ENCODE results near the gene WFIKKN1.

WFIKKN1 gene

GRCh38 chr16:659618-660017 lies 28.8 kb downstream of the WFIKKN1 start:
- no peak for DNase-seq

GRCh38 chr16:660132-660458 lies 29.3 kb downstream of the WFIKKN1 start:
- DNase-seq = no peak

- peak; percentile 86 for DNase-seq
These were observed 29.8 kb downstream of the WFIKKN1 start for GRCh38 chr16:660459-661183.

- no peak for DNase-seq
These were observed 30.5 kb downstream of the WFIKKN1 start for GRCh38 chr16:661184-661821.

- DNase-seq = no peak
These were observed 31.3 kb downstream of the WFIKKN1 start for GRCh38 chr16:662095-662494.

GRCh38 chr16:662597-662996 lies 31.8 kb downstream of the WFIKKN1 start:
- DNase-seq = no peak

GRCh38 chr16:666572-666971 lies 35.8 kb downstream of the WFIKKN1 start:
- no peak for DNase-seq

- peak; percentile 59 for DNase-seq
These were observed 36.5 kb downstream of the WFIKKN1 start for GRCh38 chr16:667113-667779.

- DNase-seq = peak; percentile 97
These were observed 37.2 kb downstream of the WFIKKN1 start, which contains the start of gene RHOT2 for GRCh38 chr16:667780-668518. TSS of gene RHOT2 (plus strand) at chr16:668132. CDS start at chr16:668200, 68 bp downstream.

GRCh38 chr16:668519-669171 lies 37.9 kb downstream of the WFIKKN1 start:
- peak; percentile 26 for DNase-seq

GRCh38 chr16:669666-670065 lies 38.9 kb downstream of the WFIKKN1 start:
- DNase-seq = no peak

GRCh38 chr16:670485-671352 lies 39.9 kb downstream of the WFIKKN1 start:
- no peak for DNase-seq

GRCh38 chr16:671353-672131 lies 40.8 kb downstream of the WFIKKN1 start:
- no peak for DNase-seq

- no peak for DNase-seq
These were observed 41.6 kb downstream of the WFIKKN1 start for GRCh38 chr16:672371-672770.

- DNase-seq = no peak
These were observed 42.1 kb downstream of the WFIKKN1 start for GRCh38 chr16:672851-673250.

GRCh38 chr16:673399-673991 lies 42.7 kb downstream of the WFIKKN1 start:
- no peak for DNase-seq

- no peak for DNase-seq
These were observed 43.6 kb downstream of the WFIKKN1 start for GRCh38 chr16:674214-674881.

- peak; percentile 75 for DNase-seq
These were observed 44.4 kb downstream of the WFIKKN1 start, which contains the start of gene RHBDL1 for GRCh38 chr16:674968-675883. TSS of gene RHBDL1 (plus strand) at chr16:675671. CDS start at chr16:675791, 120 bp downstream.

All from NCI-H69 (cell line).